ENCODE results near the gene SHISAL2A. TPM values are rescaled to one million over a fixed set of nuclear protein-coding genes. Genes with fewer than 3 reads are reported as not detected.
"Not testable (repeated sequence)": the region's sequence is repeated elsewhere in the genome, so short reads cannot be mapped to it uniquely, and the experiment has no call there.

Gene SHISAL2A
- polyA plus RNA-seq, 3 donors: 0.18 to 0.26 TPM; not detected in 1

- no peak overlapping the region for H3K27ac ChIP-seq (ENCODE audit: low read depth, low read length)
- WGBS, 3 donors: 69 to 75% (median 73%) methylated on average over 6 of the region's 6 CpGs
These were observed 41.8 kb downstream of the SHISAL2A start for GRCh38 chr1:52674497-52675384.

GRCh38 chr1:52676249-52676903, 43.4 kb downstream of the SHISAL2A start:
- 64 to 79% (median 70%) methylated on average over 8 of the region's 8 CpGs for WGBS, 3 donors
- H3K27ac ChIP-seq (ENCODE audit: low read depth, low read length): no peak overlapping the region

GRCh38 chr1:52677076-52677806, 44.3 kb downstream of the SHISAL2A start:
- H3K27ac ChIP-seq (ENCODE audit: low read depth, low read length): no peak overlapping the region
- WGBS, 3 donors: 54 to 58% (median 56%) methylated on average over 6 of the region's 6 CpGs

- H3K27ac ChIP-seq (ENCODE audit: low read depth, low read length): no peak overlapping the region
- WGBS, 3 donors: 91 to 100% (median 94%) methylated on average over 1 of the region's 1 CpG
These were observed 46.1 kb downstream of the SHISAL2A start for GRCh38 chr1:52679048-52679447.

GRCh38 chr1:52679498-52679897, 46.5 kb downstream of the SHISAL2A start:
- H3K27ac ChIP-seq (ENCODE audit: low read depth, low read length): no peak overlapping the region
- WGBS, 3 donors: 89 to 94% (median 94%) methylated on average over 5 of the region's 5 CpGs

GRCh38 chr1:52680353-52680752, 47.4 kb downstream of the SHISAL2A start:
- 75 to 93% (median 89%) methylated on average over 3 of the region's 3 CpGs for WGBS, 3 donors

GRCh38 chr1:52681136-52681535, 48.2 kb downstream of the SHISAL2A start:
- H3K27ac ChIP-seq (ENCODE audit: low read depth, low read length): no peak overlapping the region
- 78 to 83% (median 80%) methylated on average over 4 of the region's 4 CpGs for WGBS, 3 donors

More at GRCh38 chr1:52680353-52680752, 47.4 kb downstream of the SHISAL2A start:
- no peak overlapping the region for H3K27ac ChIP-seq (ENCODE audit: low read depth, low read length)

- WGBS, 3 donors: 94 to 95% (median 94%) methylated on average over 4 of the region's 4 CpGs
These were observed 50.5 kb downstream of the SHISAL2A start for GRCh38 chr1:52683367-52683940.

GRCh38 chr1:52684545-52684944, 51.6 kb downstream of the SHISAL2A start:
- H3K27ac ChIP-seq (ENCODE audit: low read depth, low read length): no peak overlapping the region
- WGBS, 3 donors: 88 to 96% (median 94%) methylated on average over 1 of the region's 1 CpG

More at GRCh38 chr1:52683367-52683940, 50.5 kb downstream of the SHISAL2A start:
- no peak overlapping the region for H3K27ac ChIP-seq (ENCODE audit: low read depth, low read length)

GRCh38 chr1:52686261-52686751, 53.3 kb downstream of the SHISAL2A start:
- 59 to 67% (median 64%) methylated on average over 15 to 17 of the region's 17 CpGs for WGBS, 3 donors
- H3K27ac ChIP-seq (ENCODE audit: low read depth, low read length): not testable (repeated sequence)

- 92 to 95% (median 94%) methylated on average over 5 of the region's 5 CpGs for WGBS, 3 donors
- H3K27ac ChIP-seq (ENCODE audit: low read depth, low read length): no peak overlapping the region
These were observed 53.9 kb downstream of the SHISAL2A start for GRCh38 chr1:52686830-52687229.

GRCh38 chr1:52691821-52692220, 58.9 kb downstream of the SHISAL2A start:
- no peak overlapping the region for H3K27ac ChIP-seq (ENCODE audit: low read depth, low read length)
- 92 to 98% (median 97%) methylated on average over 3 of the region's 3 CpGs for WGBS, 3 donors

- no peak overlapping the region for H3K27ac ChIP-seq (ENCODE audit: low read depth, low read length)
- 96 to 99% (median 97%) methylated on average over 4 of the region's 4 CpGs for WGBS, 3 donors
These were observed 59.7 kb downstream of the SHISAL2A start for GRCh38 chr1:52692697-52693096.

GRCh38 chr1:52693351-52693750, 60.4 kb downstream of the SHISAL2A start:
- H3K27ac ChIP-seq (ENCODE audit: low read depth, low read length): not testable (repeated sequence)
- WGBS, 3 donors: 90 to 97% (median 95%) methylated on average over 9 to 10 of the region's 10 CpGs

GRCh38 chr1:52693843-52694242, 60.9 kb downstream of the SHISAL2A start:
- no peak overlapping the region for H3K27ac ChIP-seq (ENCODE audit: low read depth, low read length)
- WGBS, 3 donors: 91 to 100% (median 96%) methylated on average over 1 of the region's 1 CpG

GRCh38 chr1:52695627-52696026, 62.7 kb downstream of the SHISAL2A start:
- no peak overlapping the region for H3K27ac ChIP-seq (ENCODE audit: low read depth, low read length)
- WGBS, 3 donors: 95 to 97% (median 96%) methylated on average over 7 of the region's 7 CpGs

GRCh38 chr1:52697795-52698674, 65.1 kb downstream of the SHISAL2A start, which contains the start of gene COA7:
COA7 (minus strand) TSS chr1:52698347; CDS start chr1:52698326, 21 bp downstream.
- no peak within 1 kb of the TSS for H3K27ac ChIP-seq (ENCODE audit: low read depth, low read length)
- WGBS, 3 donors: 1 to 3% (median 2%) methylated on average over 66 to 68 of the region's 68 CpGs
